Measurements from ENCODE around the gene ZNF507. TPM values are rescaled to one million over a fixed set of nuclear protein-coding genes. Genes with fewer than 3 reads are reported as not detected.

ZNF507 gene
- total RNA-seq, 1 donor from 2014 or later, result 32.5 TPM

GRCh38 chr19:32342695-32343094, 2.7 kb upstream of the ZNF507 start:
- TF ChIP-seq, protein P1, sequence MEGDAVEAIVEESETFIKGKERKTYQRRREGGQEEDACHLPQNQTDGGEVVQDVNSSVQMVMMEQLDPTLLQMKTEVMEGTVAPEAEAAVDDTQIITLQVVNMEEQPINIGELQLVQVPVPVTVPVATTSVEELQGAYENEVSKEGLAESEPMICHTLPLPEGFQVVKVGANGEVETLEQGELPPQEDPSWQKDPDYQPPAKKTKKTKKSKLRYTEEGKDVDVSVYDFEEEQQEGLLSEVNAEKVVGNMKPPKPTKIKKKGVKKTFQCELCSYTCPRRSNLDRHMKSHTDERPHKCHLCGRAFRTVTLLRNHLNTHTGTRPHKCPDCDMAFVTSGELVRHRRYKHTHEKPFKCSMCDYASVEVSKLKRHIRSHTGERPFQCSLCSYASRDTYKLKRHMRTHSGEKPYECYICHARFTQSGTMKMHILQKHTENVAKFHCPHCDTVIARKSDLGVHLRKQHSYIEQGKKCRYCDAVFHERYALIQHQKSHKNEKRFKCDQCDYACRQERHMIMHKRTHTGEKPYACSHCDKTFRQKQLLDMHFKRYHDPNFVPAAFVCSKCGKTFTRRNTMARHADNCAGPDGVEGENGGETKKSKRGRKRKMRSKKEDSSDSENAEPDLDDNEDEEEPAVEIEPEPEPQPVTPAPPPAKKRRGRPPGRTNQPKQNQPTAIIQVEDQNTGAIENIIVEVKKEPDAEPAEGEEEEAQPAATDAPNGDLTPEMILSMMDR (conservative IDR thresholded peaks at IDR 0.05), result no peak
- Mint-ChIP-seq H3K9me3 (no peaks in the 10 kb centered on the region), H3K36me3 (no peaks in the 10 kb centered on the region), H3K27ac (no peak overlapping the region), H3K27me3 (no peaks in the 10 kb centered on the region), H3K4me3 (no peak overlapping the region), H3K4me1 (ENCODE audit: unreplicated experiment) (peaks cover 5% of the 10 kb centered on the region)
- DNase-seq (ENCODE audit: extremely low spot score, unreplicated experiment), result no peak

- H3K27me3 Mint-ChIP-seq, result no peaks in the 10 kb centered on the region
- peaks cover 2% of the 10 kb centered on the region for H3K36me3 Mint-ChIP-seq
- peak overlapping the region; percentile 57 for H3K4me3 Mint-ChIP-seq
- TF ChIP-seq, protein P1 (conservative IDR thresholded peaks at IDR 0.05), result no peak
- no peaks in the 10 kb centered on the region for H3K9me3 Mint-ChIP-seq
- H3K4me1 Mint-ChIP-seq (ENCODE audit: unreplicated experiment), result peaks cover 5% of the 10 kb centered on the region
- DNase-seq (ENCODE audit: extremely low spot score, unreplicated experiment), result no peak
- peak overlapping the region; percentile 7 for H3K27ac Mint-ChIP-seq
These were observed 1.7 kb upstream of the ZNF507 start for GRCh38 chr19:32343550-32344262.

GRCh38 chr19:32346901-32347300, 1.5 kb downstream of the ZNF507 start:
- H3K36me3 Mint-ChIP-seq, result peaks cover 17% of the 10 kb centered on the region
- DNase-seq (ENCODE audit: extremely low spot score, unreplicated experiment), result no peak
- H3K27ac Mint-ChIP-seq, result peak overlapping the region; percentile 89
- H3K4me3 Mint-ChIP-seq, result peak overlapping the region; percentile 94
- TF ChIP-seq, protein P1 (conservative IDR thresholded peaks at IDR 0.05), result no peak
- H3K4me1 Mint-ChIP-seq (ENCODE audit: unreplicated experiment), result peaks cover 21% of the 10 kb centered on the region
- no peaks in the 10 kb centered on the region for H3K9me3 Mint-ChIP-seq
- no peaks in the 10 kb centered on the region for H3K27me3 Mint-ChIP-seq

GRCh38 chr19:32347573-32347972, 2.2 kb downstream of the ZNF507 start:
- Mint-ChIP-seq H3K27me3 (no peaks in the 10 kb centered on the region), H3K36me3 (peaks cover 22% of the 10 kb centered on the region), H3K4me3 (peak overlapping the region; percentile 71), H3K27ac (no peak overlapping the region), H3K9me3 (no peaks in the 10 kb centered on the region), H3K4me1 (ENCODE audit: unreplicated experiment) (peaks cover 21% of the 10 kb centered on the region)
- no peak for DNase-seq (ENCODE audit: extremely low spot score, unreplicated experiment)
- TF ChIP-seq, protein P1 (conservative IDR thresholded peaks at IDR 0.05), result no peak

DNA sequence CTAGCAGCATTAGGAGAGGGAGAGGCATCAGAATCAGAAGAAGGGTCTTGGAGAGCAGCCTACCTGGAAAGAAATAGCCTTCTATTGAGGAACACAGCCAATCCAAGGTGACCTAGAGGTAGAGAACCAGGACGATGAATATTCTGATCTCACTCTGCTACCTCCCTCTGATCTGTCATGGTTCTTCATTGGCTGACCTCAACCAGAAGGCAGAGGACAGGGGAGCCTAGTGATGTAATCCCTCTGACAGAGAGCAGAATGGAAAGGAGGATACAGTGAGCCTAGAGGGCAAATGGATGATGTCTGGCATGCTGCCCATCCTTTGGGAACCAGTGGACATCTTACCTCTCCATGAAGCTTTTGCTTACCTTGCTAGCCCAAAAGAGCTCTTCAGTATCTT, 3.6 kb downstream of the ZNF507 start:
- Mint-ChIP-seq H3K4me1 (ENCODE audit: unreplicated experiment) (peaks cover 21% of the 10 kb centered on the region), H3K27ac (no peak overlapping the region), H3K36me3 (peaks cover 37% of the 10 kb centered on the region), H3K27me3 (no peaks in the 10 kb centered on the region), H3K4me3 (peak overlapping the region; percentile 24), H3K9me3 (peaks cover 4% of the 10 kb centered on the region)
- DNase-seq (ENCODE audit: extremely low spot score, unreplicated experiment), result no peak
- TF ChIP-seq, protein P1 (conservative IDR thresholded peaks at IDR 0.05), result no peak

Data from type B pancreatic cell (in vitro differentiated cells).